AG04449 (cell line): ENCODE results near the gene UBA52.

ENCODE experiments used
- CTCF ChIA-PET: fragments of 350-600 bp; formaldehyde crosslinking; extraction: SDS; loops from one replicate; lab custom pipeline; 2021; ENCODE audit warnings: antibody characterized with exemption; lab: Yijun Ruan, JAX
- POLR2A ChIA-PET: fragments of 400-600, 350-600 bp; formaldehyde crosslinking; extraction: SDS; loops from one replicate; lab custom pipeline; 2020; ENCODE audit warnings: antibody characterized with exemption, inconsistent platforms; lab: Yijun Ruan, JAX
- DNase-seq: peaks from one replicate; pipeline ENCODE4 v3.0.0-alpha.2; 2010; ENCODE audit warnings: low read depth, low spot score
- H3K4me3 ChIP-seq: 2 replicates; pipeline ENCODE4 v1.5.1; 2011; ENCODE audit warnings: low read depth, mild to moderate bottlenecking, control low read depth, low read length
- TF ChIP-seq, protein P1 (sequence below): IDR thresholded peaks from one replicate; pipeline ENCODE4 v1.5.1; 2011; ENCODE audit warnings: mild to moderate bottlenecking, moderate library complexity, low read length, control low read depth, inconsistent platforms; ENCODE audit not compliant: insufficient read depth; ENCODE audit errors: missing control alignments

Gene UBA52

DNA sequence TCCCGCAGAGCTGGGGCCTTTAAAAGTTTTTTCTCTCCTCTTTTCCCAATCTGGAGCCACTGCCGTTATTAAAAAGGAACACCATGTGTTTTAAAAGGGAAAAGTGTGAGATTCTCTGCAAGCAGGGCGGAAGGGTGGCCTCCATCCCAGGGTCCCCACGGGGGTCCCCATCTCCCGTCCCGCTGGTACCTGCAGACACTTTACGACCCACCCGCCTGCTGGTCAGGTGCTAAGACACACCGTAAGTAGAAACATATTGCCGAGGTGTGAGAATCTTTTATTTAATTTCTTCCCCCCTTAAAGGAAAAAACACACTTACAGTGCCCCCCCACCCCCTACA, 33.1 kb downstream of the UBA52 start:
- TF ChIP-seq, protein P1, sequence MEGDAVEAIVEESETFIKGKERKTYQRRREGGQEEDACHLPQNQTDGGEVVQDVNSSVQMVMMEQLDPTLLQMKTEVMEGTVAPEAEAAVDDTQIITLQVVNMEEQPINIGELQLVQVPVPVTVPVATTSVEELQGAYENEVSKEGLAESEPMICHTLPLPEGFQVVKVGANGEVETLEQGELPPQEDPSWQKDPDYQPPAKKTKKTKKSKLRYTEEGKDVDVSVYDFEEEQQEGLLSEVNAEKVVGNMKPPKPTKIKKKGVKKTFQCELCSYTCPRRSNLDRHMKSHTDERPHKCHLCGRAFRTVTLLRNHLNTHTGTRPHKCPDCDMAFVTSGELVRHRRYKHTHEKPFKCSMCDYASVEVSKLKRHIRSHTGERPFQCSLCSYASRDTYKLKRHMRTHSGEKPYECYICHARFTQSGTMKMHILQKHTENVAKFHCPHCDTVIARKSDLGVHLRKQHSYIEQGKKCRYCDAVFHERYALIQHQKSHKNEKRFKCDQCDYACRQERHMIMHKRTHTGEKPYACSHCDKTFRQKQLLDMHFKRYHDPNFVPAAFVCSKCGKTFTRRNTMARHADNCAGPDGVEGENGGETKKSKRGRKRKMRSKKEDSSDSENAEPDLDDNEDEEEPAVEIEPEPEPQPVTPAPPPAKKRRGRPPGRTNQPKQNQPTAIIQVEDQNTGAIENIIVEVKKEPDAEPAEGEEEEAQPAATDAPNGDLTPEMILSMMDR = no peak
- ChIA-PET CTCF (interaction anchor here (0.7 to 2.9 kb wide), 5 partner anchors 10 to 242 kb away, joined by 3 to 10 read pairs (median 8); no protein-coding TSS in a partner anchor), POLR2A (no interaction called here)
- no peak for DNase-seq
- no peak overlapping the region for H3K4me3 ChIP-seq

DNA sequence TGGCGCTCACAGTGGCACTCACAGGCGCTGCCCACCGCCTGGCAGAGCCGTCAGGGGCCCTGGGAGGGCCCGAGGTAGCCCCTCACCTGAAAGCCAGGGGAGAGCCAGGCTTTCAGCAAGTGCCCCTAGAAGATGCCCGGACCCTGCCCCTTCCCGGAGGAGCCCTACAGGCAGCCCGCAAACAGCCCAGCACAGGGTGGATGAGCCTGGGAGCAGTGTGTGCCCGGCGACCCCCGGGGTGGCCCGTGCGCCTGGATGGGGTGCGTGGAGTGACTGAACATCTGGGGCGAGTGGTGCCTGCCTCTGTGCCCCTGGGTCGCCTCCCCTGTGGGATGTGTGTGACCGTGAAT, 33.5 kb downstream of the UBA52 start:
- POLR2A ChIA-PET = no interaction called here
- TF ChIP-seq, protein P1 = no peak
- H3K4me3 ChIP-seq = no peak overlapping the region
- DNase-seq = no peak
- CTCF ChIA-PET = interaction anchor here (1.5 to 1.6 kb wide), 3 partner anchors 10 to 242 kb away, joined by 5 to 8 read pairs (median 8); no protein-coding TSS in a partner anchor

DNA sequence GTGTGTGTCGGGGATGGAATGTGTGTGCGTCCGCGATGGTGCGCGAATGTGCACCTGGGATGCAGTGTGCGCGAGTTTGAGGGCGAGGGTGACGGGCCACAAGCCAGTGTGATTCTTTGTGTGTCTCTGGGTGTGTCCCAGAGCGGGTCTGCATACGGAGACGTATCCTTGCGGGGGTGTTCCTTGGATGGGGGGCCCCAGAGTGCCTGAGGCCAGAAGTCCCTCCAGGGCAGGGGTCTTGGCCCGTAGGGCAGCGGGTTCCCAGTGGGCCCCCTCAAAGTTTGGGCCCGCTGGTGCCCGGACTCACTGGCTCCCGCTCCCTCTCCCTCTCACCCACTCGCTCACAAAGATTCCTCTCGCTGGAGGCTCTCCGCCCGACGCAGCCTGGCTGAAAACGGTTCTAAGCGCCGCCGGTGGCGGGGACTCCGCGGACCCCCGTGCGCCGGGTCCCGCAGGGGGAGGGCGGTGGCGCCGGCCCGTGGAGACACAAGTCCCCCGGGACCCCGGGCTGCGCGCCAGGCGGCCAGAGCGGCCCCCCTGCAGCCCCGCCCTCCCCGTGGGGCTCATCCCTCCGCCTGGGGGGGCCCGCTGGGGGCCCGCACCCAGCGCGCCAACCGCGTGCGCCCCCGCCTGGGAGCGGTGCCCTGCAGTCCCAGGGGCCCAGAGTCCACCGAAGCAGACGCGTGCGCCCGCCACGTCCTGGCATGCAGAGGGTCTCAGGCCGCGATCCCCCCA, 34.1 kb downstream of the UBA52 start:
- ChIA-PET POLR2A (no interaction called here), CTCF (interaction anchor here (1.5 to 1.6 kb wide), 3 partner anchors 10 to 242 kb away, joined by 5 to 8 read pairs (median 8); no protein-coding TSS in a partner anchor)
- no peak overlapping the region for H3K4me3 ChIP-seq
- DNase-seq = no peak
- TF ChIP-seq, protein P1 = no peak

DNA sequence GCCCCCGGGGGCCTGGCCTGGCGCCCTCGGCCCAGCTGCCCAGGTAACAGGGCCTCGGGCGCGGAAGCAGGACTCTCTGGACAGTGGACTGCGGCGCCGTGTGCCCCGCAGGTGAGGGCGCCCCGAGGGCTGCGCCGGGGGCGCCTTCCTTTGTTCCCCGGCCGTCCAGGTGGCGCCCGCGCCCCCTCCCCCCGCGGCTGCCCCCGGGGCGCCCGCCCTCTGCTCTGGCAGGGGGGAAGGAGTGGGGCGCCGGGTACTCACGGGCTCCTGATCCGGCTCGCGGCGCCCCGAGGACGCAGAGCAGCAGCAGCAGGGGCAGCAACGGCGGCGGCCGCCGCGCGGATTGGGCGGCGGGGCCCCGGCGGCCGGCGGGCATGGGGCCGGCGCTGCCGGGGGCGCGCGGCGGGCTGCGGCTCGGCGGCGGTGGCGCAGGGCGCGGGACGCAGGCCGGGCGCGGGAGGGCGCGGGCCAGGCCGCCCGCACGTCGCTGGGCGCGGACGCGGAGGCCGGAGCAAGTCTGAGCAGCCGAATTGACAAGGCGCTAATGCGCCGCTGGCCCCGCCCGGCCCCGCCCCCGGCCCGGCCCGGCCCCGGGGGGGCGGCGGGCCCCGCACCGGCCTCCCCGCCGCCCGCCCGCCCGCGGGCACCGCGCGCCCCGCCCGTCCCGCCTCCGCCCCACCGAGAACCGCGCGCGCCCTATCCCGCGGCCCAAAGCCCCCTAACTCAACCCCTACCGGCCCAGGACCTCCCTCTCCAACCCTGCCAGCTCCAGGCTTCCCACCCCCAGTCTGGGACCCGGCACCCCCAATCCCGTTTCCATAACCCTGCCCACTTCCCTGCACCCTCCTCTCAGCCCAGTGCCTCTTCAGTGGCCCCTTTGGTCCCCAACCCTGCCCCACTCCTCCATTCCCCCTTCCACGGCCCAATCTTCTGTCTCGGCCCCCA, 34.9 kb downstream of the UBA52 start, which contains the start of gene CRLF1:
Gene CRLF1, minus strand, starts transcription at position 519 of the 945 bp plus-strand sequence. Its CDS starts 143 bp downstream, at position 376.
- ChIA-PET CTCF (interaction anchor here (1.5 kb wide), 1 partner anchor 12 kb away, joined by 7 read pairs; no protein-coding TSS in a partner anchor), POLR2A (no interaction called here)
- no peak within 1 kb of the TSS for H3K4me3 ChIP-seq
- DNase-seq = no peak
- TF ChIP-seq, protein P1 = no peak

DNA sequence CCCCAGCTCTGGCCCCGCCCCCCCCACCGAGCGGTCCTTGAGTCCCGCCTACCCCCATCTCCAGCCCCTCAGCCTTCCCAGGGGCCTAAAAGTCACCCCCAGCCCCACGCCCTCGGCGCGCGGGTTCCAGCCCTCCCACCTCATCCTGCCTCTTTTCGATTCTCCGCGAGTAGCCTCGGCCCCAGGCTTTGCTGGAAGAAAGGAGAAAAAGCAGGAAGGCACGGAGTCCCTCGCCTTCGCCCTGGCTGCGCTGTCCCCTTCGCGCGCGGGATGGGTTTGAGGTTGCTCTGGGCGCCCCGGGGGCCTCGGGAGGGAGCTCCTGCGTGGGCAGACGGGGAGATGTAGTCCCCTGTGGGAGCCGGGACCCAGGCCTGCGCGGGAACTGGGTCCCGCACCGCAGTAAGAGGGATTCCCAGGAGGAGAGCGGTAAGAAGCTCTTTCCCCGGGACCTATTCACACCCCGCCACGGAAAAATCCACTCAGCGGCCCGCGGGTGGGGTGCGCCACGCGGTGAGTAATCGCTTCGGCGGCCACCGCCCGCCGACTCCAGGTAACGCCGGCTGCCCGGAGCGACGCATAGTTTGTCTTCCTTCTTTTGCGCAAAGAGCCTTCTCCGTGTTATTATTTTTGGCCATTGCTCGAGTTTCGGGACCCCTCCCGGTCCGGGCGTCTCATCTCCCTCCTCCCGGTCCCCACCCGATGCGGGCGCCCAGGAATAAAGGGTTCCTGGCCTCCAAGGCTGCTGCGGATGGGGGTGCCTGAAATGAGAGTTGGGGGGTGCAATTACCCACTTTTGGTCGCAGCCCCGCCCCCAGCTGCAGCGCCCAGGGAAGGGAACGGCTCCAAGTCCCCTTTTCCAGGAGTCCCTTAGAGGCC, 35.8 kb downstream of the UBA52 start:
- ChIA-PET POLR2A (no interaction called here), CTCF (interaction anchor here (1.5 kb wide), 1 partner anchor 13 kb away, joined by 7 read pairs; no protein-coding TSS in a partner anchor)
- TF ChIP-seq, protein P1 = no peak
- H3K4me3 ChIP-seq = no peak overlapping the region
- no peak for DNase-seq
